GM19463 (cell line): ENCODE results near the gene FMNL1.
A peak's percentile ranks its signal among the peaks of the same experiment; 100 is the strongest.
"Not testable (repeated sequence)": the region's sequence is repeated elsewhere in the genome, so short reads cannot be mapped to it uniquely, and the experiment has no call there.

Source experiments
- ATAC-seq: cut with Tn5 transposase; IDR thresholded peaks from one replicate; pipeline ENCODE4 v1.9.1; 2021; ENCODE audit warnings: mild to moderate bottlenecking, moderate library complexity; ENCODE audit not compliant: unreplicated experiment

FMNL1 gene

DNA sequence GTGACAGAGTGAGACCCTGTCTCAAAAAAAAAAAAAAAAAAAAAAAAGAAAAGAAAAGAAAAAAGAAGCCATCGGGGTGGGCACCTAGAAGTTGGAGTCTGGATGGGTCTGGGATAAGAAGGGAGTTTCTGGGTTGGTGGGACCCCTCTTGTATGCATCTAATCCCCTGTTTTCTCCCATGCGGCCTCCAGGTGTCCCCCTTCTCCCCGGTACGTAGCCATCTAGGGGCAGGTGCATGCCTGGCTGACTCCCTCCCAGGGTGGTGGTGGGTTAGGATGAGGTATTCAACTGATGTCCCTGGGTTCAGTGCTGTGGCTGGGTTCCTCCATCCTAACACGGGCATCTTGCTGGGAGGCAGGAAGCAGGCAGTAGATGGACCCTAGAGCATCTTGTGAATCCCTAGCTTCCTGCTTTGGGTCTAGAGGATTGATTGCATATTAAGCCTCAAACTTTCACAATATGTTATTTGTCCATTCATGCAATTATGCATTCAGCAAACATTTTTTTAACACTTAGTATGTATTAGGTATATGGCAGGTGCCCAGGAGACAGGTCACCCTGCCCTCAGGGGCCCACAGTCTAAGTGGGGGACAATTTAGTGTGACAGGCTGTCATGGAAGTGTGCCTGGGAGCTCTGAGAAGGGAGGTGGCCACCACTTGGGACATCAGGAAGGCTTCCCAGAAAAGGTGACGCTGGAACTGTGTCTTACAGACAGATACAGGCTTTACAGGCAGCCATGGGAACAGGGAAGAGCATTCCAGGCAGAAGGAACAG, 13.1 kb downstream of the FMNL1 start:
- no peak for ATAC-seq

DNA sequence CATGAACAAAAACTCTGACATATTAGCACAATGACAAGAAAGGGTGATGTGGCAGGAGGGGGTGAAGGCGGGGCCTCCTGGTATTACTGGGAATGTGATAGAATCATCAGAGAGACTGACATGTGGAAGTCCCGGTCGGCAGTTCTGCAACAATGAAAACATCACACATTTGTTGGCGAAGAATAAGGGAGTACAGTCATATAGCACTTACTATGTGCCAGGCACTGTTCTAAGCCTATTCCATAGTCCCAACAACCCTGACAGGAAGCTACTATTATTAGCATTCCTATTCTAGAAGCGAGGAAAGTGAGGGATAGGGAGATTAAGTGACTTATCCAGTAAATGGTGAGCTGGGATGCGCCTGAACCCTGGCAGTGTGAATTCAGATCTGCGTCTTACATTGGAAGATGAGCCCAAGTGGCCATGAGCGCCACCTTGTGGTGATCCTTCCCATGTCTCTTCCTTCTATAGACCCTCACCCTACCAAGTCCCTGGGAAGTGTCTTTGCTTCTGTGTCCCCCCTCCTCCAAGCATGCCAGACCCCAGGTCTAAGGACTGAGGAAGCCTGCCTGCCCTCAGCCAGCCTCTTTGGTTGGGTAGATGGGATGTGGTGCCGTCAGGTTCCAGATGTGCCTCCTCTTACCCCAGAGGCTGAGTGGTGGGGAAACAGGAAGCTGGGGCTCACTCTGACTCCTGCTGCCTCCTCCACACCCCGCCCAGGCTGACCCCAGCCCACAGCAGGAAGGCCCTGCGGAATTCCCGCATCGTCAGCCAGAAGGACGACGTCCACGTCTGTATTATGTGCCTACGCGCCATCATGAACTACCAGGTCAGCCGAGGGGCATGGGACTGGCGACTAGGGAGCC, 14.0 kb downstream of the FMNL1 start:
- ATAC-seq, result no peak

DNA sequence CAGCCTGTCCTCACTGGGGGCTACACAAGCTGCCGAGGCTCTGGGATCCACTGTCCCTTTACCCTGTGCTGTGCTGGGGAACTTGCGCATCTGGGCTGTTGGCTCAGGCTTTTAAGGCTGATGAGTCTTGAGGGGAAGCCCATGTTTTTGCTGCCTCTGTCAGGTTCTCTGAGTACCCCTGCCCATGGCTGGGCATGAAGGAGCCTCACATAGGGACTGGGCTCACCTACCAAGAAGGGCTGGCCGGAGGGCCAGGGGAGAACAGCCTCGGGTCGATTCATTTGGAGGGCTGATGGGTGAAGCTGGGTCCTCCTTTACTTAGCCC, 14.6 kb downstream of the FMNL1 start:
- no peak for ATAC-seq

DNA sequence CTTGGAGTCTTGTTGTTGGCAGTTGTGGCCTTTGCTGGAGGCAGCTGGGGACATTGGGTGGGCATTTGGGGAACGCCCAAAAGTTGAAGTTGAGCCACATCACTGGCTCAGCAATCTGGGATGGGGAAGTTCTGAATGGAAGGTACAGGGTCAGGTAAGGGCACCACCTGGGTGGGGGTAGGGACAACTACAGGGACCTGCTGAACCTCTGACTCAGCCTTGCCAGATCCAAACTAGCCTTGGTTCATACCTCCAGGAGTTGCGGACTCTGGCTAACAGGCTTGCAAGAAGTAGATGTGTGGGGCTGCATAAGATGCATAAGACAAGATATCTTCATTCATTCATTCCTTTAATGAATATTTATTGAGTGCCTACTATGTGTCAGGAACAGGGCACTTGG, 16.0 kb downstream of the FMNL1 start:
- no peak for ATAC-seq

DNA sequence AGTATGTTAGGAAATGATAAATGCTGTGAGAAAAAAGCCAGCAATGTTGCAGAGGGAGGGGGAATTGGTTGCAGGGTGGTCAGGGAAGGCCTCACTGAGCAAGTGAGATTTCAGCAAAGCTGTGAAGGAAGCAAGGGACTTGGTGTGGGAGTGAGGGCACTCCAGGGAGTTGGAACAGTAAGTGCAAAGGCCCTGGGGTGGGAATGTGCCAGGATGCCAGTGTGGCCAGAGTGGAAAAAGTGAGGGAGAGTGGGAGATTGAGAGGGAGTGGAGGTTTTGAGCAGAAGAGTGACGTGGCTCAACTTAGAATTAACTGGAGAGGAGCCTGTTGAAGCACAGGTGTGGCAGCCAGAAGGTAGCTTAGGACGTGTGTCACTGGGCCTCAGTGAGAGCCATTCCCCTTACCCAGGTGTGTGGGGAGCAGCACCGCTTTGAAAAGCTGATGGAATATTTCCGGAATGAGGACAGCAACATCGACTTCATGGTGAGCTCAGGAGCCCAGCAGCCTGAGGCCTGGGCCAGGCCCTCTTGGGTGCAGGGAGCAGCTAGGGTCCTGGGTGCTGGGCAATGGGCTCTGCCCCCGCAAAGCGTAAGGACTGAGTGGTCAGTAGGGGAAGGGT, 16.6 kb downstream of the FMNL1 start:
- ATAC-seq, result no peak

DNA sequence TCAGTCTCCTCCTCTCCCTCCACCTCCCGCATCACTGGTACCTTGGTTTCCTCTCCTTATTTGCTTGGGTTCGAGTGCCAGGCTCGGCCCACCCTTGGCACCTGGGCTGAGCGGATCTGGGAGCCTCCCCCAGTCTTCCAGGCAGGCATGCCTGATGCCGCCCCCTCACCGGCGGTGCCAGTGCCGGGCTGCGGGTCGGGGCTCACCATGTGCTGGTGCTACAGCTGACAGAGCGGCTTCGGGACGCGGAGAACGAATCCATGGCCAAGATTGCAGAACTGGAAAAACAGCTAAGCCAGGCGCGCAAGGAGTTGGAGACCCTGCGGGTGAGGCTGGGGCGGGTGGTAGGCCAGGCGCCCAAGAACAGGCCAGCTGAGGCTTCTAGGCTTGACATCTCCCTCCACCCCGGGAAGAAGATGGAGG, 19.2 kb downstream of the FMNL1 start:
- no peak for ATAC-seq

DNA sequence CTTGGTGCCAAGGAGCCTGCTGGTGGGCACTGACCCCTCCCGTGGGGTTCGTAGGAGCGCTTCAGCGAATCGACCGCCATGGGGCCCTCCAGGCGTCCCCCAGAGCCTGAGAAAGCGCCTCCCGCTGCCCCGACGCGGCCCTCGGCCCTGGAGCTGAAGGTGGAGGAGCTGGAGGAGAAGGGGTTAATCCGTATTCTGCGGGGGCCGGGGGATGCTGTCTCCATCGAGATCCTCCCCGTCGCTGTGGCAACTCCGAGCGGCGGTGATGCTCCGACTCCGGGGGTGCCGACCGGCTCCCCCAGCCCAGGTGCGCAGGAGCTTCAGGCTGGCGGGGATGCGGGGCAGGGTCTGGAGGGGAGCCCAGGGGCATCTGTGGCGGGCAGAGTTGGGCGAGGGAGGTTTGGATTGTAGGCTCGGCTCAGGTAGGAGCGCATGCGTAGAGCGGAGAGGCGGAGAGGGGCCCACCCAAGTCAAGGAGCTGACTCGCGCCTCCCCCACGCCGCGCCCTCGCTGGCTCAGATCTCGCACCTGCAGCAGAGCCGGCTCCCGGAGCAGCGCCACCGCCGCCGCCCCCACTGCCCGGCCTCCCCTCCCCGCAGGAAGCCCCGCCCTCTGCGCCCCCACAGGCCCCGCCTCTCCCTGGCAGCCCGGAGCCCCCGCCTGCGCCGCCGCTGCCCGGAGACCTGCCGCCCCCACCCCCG, 19.8 kb downstream of the FMNL1 start:
- ATAC-seq, result no peak

DNA sequence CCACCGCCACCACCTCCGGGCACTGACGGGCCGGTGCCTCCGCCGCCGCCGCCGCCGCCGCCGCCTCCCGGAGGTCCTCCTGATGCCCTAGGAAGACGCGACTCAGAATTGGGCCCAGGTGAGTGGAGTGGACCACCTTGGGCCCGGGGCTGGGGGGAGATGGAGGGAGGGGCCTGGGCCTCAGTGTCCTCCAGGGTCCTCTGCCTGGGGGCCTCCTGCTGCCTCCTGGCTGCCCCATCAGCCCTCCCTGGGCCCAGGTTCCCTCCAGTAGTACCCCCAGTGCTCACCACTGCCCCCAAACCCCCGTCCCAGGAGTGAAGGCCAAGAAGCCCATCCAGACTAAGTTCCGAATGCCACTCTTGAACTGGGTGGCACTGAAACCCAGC, 20.3 kb downstream of the FMNL1 start:
- no peak for ATAC-seq

DNA sequence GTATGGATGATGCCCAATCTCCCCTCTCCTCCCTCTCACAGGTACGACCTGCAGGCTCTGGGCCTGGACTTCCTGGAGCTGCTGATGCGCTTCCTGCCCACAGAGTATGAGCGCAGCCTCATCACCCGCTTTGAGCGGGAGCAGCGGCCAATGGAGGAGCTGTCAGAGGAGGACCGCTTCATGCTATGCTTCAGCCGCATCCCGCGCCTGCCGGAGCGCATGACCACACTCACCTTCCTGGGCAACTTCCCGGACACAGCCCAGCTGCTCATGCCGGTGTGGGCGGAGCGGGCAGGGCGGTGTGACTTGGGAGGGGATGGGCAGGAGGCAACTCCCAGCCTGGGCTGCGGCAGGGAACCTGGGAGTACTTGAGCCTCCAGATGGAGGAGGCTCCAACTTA, 22.1 kb downstream of the FMNL1 start:
- no peak for ATAC-seq

DNA sequence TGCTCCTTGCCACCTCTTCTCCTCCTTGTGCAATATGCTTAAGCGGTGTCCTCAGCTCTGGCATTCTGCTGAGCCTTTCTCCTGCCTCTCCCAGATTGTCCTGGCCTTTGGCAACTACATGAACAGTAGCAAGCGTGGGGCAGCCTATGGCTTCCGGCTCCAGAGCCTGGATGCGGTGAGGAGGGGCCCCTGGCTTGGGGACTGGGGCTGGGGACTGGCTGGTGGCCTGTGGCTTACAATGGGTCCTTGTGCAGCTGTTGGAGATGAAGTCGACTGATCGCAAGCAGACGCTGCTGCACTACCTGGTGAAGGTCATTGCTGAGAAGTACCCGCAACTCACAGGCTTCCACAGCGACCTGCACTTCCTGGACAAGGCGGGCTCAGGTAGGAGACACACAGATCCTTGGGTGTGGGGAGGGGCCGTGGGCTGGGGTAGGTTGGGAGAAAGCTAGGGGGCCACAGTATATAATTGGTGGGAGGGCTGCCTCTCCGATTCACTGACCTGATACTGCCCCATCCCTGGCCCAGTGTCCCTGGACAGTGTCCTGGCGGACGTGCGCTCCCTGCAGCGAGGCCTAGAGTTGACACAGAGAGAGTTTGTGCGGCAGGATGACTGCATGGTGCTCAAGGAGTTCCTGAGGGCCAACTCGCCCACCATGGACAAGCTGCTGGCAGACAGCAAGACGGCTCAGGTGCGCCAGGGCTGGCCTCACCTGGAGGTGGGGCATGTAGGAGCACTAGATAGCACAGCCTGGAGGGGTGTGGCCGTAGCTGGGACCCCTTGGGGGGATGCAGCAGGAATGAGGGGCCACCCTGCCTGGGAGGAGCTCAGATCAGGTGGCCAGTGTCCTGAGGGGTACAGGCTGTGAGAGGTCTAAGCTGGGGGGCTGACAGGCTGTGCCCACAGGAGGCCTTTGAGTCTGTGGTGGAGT, 23.3 kb downstream of the FMNL1 start:
- no peak for ATAC-seq

DNA sequence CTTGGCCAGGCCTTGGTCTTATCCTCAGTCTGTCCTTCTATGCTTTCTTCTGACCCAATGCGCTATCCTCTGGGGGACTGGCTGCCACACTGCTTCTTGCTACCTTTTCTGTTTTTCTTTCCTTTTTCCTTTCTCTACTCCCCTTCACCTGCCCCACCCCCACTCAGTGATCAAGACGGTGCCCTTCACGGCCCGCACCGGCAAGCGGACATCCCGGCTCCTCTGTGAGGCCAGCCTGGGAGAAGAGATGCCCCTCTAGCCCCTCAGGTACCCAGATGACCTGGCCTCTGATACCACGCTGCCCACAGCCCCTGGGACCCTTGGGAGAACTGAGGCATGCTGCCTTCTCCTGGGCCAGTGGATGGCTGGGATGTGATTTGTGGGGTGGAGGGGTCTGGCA, 24.7 kb downstream of the FMNL1 start:
- no peak for ATAC-seq

DNA sequence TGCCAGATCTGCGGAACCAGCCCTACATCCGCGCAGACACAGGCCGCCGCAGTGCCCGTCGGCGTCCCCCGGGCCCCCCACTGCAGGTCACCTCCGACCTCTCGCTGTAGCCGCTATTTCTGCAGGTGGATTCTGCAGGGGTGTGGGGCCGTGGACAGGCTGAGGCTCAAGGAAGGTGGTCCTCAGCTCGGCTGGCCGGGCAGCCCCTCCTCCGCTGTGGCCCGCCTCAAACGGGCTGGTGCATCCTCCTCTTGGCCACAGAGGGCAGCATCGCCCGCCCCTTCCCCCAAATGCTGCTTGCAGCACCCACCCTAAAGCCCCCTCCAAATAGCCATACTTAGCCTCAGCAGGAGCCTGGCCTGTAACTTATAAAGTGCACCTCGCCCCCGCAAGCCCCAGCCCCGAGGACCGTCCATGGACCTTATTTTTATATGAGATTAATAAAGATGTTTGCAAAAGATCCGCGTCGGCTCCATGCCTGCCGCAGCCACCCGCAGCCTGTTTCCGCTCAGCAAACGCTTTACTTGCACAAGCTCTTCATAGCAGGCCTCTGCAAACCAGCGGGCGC, 25.3 kb downstream of the FMNL1 start:
- ATAC-seq, result no peak

DNA sequence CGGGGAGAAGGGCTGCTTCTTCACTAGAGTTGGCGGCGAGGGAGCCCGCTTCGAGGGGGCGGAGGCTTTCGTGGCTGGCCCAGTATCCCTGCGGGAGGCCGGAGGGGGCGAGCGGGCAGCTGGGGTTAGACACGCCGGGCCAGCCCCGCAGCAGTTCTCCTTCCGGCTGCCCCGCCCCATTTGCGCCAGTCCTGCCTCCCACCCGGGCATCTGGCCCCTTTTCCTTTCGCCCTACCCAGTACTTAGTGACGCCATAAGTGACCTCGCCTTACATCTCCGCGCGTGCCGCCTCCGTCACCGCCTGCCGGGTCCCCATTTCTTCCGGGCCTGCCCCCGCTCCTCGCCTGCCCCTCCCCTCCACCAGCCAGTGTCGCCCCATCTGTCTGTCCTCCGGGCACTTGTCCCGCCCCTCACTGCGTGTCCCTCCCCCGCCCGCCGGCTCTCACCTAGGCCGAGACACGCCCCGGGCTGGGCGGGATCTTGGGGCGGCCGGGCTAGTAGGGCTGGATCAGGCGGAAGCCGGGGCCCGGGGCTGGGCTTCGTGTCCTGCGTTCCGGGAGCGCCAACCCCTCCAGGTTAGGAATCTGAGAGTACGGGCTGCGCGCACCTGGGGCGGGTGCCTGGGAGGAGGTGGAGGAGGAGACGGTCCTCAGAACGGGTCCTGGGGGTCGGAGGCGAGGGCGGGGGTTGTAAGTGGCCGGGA, 25.9 kb downstream of the FMNL1 start:
- ATAC-seq, result peak; percentile 83

DNA sequence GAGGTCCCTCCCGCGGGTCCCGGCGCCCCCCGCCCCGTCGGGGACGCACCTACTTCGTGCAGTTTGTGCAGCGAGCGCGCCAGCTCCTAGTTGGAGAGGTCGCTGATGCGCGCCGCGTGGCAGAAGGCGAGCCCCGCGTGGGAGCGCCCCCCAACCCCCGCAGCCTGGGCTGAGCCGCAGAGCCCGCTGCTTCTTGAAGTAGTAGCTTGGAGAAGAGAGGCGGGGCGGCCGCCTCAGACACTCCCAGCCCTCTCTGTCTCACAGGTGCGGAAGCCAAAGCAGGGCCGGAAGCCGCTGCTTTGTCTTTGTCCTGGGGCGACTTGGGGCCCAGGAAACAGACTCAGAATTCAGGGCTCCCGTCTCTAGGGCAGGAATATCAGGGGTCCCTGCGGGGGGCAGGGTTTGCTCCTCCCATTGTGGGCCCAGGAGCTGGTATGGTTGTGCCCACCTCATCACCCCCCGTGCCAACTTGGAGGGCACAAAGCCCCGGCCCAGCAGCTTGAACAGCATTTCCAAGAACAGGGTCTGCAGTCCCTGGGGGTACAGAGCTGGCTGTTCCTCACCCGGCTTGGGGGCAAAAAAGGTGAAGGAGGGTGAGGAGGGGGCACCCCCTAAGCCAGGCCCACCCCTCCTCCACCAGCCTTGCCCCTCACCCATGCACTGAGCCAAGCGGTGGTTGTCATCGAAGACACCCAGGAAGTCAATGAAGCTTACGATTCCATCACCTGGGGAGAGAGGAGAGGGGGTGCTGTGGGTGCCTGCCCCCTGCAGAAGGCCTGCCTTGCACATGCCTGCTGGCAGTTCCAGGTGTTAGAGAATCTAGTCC, 26.7 kb downstream of the FMNL1 start:
- ATAC-seq, result peak; percentile 53

DNA sequence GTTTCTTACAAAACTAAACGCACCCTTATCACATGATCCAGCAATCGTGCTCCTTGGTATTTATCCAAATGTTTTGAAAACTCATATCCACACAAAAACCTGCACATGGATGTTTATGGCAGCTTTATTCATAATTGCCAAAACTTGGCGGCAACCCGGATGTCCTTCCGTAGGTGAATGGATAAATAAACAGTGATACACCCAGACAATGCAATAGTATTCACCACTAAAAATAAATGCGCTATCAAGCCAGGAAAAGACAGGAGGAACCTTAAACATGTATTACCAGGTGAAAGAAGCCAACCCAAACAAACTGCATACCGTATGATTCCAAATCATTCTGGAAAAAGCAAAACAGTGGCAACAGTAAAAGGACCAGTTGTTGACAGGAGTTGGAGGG, 30.2 kb downstream of the FMNL1 start:
- ATAC-seq, result no peak

DNA sequence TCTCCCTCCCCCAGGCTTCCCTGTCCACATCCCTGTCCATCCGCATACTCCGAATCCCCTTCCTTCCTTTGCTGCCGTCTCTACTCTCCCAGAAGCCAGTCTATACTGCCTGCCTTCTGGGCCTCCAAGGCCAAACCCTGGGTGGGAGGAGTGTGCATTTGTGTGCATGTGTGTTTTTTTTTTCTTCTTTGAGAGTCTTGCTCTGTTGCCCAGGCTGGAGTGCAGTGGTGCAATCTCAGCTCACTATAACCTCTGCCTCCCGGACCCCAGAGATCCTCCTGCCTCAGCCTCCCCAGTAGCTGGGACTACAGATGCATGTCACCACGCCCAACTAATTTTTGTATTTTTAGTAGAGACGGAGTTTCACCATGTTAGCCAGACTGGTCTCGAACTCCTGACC, 31.6 kb downstream of the FMNL1 start:
- ATAC-seq, result not testable (repeated sequence)

DNA sequence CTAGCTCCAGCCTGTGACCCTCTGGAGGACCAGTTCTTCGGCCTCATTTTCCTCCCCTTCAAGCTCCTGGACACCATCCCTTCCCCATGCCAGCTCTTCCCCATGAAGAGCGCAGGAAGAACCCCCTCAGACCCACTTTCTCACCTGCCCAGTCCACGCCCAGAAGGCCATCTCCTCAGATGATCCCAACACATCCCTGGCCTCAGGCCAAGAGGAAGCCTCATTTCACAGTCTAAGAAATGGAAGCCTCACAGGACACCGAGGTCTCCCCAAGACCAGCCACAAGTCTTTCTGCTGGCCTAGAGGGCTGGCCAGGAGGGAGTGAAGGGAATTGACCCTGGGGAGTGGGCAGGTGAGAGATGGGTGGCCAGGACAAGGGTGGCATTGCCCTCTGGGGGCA, 32.2 kb downstream of the FMNL1 start:
- no peak for ATAC-seq

DNA sequence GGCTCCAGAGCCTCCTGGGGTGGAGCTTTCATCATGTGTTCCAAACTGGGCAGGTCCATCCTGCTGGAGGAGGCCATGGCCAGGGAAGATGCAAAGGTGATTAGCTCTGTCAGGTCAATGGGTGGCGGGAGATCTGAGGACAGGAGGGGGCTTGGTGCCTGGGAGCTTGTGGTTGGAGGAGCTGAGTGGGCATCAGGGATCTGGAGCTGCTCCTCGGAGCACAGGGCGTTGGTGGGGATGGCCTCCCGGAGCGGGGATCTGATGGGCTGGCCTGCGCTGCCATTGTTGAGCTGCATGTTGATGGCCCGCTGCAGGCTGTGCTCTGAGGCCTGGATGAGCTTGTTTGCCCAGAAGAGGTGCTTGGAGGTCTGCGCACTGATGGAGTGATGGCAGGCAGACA, 33.7 kb downstream of the FMNL1 start:
- no peak for ATAC-seq
